Islet precursor cell (in vitro differentiated cells): ENCODE results near the gene METTL25B.

ENCODE experiments used
- DNase-seq: peaks from one replicate; pipeline ENCODE4 v3.0.0-alpha.2; 2018

Gene METTL25B

DNA sequence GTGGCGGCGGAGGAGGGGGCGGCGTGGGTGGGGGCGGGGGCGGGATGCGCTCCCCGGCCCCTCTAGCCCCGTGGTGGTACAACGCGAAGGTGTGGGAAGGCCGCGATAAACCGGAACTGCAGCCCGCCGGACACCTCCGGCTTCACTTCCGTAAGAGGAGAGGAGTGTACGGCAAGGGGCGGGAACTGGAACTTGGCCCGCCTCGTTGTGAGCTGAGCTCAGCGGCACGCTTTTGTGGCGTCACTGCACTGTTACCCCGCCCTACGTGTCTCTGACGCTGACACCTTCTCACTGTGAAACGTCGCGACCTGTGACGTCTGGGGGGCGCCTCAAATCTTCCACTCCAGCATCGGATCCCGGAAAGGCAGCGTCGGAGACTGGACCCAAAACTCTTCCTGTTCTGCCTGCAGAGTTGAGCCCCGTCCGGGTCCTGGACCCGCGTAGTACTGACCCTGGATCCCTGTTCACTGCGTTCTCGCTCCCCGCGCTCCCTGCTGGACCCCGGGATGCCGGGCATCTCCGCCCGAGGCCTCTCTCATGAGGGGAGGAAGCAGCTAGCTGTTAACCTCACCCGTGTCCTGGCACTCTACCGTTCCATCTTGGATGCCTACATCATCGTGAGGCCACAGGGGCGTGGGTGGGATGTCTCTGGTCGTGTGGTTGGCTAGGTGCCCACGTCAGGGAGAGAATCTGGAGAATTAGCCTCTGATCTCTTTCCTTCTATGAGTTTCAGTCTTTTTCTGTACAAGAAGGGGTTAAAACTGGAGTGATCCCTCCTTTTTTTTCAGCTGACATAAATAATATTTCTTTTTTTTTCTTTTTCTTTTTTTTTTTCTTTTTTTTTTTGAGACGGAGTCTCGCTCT is 562 bp downstream of the METTL25B start, which contains the start of gene ISG20L2:
Gene ISG20L2 (minus strand): TSS at position 168 of the 864 bp plus-strand sequence. CDS start 1,114 bp downstream, outside the sequence.
- peak; percentile 97 for DNase-seq

DNA sequence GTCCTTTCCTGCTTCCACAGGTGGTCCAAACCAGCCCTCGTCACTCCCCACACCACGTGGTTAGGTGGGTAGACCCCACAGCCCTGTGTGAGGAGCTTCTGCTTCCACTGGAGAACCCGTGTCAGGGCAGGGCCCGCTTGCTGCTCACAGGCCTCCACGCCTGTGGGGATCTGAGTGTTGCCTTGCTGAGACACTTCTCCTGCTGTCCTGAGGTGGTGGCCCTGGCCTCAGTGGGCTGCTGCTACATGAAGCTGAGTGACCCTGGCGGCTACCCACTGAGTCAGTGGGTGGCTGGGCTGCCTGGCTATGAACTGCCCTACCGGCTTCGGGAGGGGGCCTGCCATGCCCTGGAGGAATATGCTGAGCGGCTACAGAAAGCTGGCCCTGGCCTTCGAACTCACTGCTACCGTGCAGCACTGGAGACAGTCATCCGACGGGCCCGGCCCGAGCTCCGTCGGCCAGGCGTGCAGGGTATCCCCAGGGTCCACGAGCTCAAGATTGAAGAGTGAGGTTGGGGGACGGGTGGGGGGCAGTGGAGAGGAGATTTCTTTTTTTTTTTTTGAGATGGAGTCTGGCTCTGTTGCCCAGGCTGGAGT is 5.8 kb downstream of the METTL25B start:
- DNase-seq, result no peak

DNA sequence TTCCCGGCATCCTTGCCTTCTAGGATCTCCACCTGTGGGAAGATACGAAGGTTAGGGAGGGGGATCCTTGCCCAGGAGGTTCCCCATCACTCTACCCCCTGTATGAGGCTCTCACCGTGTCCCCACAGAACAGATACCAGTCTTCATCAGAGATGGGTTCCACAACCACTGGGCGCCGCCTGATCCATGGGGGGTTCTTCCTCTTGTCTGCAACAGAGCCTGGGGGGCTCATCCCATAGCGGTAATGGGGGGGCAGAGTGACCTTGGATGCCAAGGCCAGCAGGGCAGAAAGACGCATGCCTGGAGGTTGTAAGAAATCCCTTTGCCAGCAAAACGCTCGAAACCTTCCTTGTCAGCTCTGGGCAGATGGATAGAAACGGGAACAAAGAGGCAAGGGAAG is 10.1 kb downstream of the METTL25B start:
- no peak for DNase-seq

DNA sequence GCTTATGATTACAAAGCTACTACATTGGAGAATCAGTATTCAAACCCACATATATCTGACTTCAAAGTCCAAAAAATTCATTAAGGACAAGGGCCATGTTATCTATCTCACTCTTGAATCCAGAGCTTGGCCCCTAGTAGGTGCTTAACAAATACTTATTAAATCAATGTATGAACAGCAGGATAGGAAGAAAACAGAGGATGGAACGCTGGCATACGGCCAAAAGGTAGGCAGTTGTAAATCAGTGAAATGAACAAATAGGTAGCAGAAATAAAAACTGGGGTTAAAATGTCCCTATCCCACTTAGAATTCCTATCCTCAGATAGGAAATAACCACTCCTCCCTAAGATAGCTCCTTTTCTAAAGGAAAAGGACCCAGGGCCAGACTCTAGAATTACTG is 10.6 kb downstream of the METTL25B start:
- no peak for DNase-seq

DNA sequence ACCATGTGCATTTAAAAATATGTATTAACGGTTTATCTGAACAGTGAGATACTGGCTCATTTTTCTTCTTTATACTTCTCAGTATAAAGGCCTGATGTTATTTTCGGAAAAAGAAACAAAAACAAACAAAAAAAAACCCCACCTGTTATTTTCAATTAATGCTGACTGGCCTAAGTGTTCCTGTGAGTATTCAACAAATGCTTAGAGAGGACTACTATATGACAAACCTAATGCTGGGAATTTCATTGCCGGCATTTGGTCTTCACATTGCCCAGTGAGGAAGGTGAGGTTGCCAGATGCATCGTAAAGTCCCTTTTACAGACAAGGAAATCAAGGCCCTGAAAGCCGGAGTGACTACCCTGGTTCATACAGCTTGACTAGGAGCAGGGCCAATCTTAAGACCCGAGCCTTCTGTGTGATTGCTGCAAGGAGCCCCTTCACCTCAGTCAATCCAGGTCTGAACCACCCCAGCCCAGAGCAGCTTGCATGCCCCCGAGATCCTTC is 12.0 kb downstream of the METTL25B start:
- DNase-seq, result no peak

DNA sequence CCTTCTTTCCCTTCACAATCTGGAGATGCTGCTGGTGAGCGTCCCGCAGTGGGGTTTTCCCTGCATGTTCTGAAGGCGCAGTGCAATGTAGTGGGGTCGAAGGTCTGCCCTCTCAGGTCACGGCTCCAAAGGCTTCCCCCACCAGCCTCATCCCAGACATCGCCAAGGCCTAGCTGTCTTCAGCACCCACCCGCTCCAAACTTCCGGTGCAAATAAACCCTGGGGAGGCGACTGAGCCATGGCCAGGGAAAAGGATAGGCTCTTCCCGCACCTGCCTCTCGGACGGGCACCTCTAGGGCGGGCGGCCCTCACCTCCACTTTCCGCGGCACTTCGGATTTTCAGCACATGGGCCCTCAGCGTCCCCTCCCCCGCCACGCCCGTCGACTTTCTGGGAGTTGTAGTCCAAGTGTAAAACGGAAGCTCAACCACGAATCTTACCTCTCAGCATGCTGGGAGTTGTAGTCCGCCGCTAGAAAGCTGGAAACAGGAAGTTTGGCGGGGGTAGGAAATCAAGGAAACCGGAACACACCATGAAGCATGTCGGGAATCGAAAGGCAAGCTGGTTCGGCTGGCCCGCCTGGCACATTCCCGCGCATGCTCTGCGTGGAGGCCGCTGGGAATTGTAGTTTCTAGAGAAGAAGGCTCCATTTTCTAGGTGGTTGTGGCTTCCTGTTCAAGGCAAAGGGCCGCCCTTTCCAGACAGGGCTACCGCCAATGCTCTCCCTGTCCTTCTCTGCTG is 12.6 kb downstream of the METTL25B start, which contains the start of gene MRPL24:
Gene MRPL24 (minus strand): TSS at position 348 of the 740 bp plus-strand sequence. CDS start 2,384 bp downstream, outside the sequence.
- peak; percentile 100 for DNase-seq

DNA sequence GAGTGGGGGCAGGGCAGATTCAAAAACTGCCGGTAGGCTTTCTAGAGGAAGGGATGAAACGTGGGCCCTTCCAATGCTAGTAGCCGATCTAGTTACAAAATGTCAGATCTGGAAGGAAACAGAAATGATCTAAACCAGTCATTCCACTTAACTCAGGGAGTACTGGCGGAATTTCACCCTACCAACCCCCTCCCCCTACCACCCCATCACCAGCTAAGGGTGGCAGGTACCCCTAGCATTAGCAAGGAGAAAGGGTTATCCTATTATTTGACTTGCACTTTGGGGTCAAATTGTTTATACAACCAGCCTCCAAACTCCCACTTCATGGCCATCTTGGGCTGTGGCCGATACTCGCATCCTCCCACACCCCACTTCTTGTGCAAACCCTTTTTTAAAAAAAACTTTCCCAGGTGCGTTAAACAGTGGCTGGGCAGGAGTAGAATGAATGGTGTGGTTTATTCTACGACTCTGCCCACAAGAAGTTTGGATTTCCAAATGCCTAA is 13.3 kb downstream of the METTL25B start:
- no peak for DNase-seq

DNA sequence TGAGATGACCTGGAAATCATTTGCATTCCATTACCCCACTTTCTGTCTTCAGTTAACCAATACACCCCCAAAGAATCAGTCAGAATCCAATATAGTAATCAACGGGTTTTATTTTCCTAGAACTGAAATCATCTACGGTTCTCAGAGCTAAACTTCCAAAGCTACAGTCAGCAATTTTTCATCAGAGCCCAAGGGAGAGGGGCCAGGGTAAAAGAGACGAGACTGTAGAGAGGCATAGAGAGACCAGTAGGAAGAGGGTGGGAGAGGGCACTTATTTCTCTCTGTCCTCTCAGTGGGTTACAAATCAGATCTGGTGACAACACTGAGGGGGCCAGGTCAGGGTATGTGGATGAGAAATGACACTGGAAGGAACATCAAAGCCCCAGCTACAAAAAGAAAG is 13.7 kb downstream of the METTL25B start:
- DNase-seq, result no peak

DNA sequence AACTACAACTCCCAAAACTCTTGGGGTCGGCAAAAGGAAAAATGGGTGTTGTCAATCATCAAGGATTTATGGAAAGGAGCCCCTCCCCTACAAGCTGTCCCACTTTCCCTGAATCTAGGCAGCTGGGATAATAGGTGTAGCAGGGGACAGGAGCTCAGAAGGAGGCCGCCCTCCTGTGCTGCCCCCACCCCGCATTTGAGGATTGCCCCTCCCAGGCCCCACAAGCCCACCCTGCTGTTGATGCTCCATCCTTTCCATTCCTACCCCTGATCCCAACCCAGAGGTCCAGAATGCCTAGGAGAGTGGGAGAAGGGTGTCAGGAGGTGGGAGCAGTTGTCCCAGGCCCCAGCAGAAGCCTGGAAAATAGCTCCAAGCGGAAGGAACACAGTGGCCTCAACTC is 14.5 kb downstream of the METTL25B start:
- DNase-seq, result no peak

DNA sequence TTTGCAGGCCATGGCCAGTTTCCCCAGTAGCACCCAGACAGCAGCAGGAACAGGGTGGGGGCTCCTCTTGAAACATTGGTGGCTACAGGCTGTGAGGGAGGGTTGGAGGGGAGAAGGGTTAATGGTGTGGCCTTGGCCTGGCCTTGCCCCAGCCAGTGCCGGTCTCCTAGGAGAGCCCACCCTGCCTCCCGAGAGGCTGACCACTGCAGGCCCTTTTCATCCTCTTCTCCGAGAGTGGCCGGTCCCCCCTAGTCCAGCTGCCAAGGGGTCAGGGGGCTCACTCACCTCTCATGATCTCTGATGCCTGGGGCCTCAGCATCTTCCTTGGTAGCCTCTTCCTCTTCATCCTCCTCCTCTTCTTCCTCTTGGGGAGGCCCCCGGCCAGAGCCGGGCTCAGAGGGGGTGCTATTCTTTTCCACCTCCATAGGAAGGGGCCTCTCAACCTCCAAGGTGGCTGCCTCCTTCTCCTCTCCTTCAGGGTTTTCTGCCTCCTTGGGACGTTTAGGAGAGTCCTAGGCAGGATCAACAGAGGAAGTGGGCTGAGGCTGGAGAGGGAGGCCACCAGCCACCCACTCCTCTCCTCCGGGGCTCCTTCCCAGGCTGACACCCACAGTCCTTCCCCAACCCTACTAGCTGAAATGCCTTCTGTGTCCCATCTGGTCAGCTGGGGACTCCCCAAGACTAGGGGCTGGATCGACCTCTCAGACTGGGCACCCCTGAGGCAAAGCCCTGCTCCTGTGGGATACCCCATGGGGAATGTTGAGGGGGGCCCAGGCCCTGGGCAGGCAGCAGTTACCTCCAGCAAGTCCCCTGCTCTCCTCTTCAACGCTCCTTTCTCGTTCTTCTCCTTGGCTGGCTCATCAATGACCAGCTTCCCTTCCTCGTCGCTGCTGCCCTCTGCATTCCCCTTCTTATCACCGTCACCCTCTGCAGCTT is 15.4 kb downstream of the METTL25B start:
- DNase-seq, result no peak

DNA sequence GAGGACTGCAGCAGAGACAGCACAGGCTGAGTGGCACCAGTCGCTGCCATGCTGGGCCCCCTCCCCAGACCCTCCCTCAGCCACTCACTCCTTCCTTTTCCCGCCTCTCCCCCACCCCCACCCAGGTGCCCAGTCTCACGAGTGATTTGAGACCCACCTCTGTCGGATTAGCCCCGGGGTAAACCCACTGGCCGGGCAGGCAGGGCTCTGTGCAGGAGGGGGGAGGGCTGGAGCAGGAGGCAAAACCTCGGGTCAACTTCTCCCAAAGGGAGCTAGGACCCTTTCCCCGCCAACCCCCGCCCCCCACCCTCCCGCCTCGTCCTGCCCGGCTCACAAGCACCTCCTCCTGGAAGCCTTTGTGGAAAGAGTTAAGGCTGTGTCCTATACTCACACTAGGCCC is 16.1 kb downstream of the METTL25B start:
- DNase-seq, result no peak

DNA sequence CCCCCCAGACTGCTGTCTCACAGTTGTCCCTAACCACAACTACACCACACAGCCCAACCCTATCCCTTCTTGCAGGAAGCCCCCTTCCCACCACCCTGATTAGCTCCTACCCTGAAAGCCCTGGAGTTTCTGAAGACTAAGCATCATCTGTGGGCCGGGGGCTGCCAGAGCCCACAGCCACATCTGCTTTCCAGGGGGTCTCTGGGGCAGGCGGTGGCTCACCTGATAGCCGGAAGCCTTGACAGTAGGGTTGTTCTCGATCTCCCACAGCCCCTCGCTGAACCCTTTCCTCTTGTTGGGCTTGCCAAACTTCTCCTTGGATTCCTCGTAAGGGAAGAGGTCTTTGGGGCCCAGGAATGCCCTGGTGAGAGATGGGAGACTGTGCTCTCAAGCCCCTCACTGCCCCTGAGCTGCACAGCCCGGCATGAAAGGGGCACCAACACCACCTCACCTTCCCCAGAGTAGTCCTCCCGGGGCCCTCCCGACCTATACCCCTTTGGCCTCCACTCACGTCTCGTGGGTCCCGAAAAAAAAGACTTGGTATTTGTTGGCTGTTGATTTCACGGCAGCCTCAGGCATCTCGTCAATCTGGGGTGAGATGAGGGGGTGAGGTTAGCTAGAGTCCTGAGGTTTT is 16.6 kb downstream of the METTL25B start:
- no peak for DNase-seq

DNA sequence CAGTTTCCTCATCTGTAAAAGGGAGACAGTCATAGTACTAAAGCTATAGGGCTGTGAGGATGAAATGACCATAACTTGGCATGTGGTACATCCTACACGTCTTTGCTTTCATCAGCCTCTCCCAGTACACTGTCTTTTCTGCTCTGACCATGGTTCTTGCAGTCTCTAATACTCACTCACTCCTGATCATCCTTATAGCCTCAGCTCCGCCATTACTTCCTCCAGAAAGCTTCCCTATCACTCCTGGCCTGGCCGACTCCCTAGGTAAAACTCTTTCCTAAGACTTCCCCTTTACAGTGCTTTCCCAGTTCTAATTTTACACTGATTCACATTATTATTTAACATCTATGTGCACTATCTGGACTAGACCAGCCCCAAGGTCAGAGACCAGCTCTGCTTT is 17.6 kb downstream of the METTL25B start:
- no peak for DNase-seq

DNA sequence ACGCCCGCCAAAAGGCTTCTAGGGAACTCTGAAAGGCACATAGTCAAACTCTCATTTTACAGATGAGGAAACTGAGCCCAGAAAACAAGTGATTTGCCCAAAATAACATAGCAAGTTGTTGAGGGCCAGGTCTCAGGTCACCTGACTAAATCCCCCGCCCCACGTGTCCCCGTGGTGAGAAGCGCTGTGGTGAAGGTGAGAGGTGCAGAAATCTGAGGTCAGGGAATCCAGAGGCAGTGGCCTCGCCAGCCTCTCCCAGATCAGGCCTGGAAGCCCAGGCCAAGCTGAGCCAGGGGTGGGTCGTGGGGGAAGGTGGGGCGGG is 18.1 kb downstream of the METTL25B start:
- DNase-seq, result no peak

DNA sequence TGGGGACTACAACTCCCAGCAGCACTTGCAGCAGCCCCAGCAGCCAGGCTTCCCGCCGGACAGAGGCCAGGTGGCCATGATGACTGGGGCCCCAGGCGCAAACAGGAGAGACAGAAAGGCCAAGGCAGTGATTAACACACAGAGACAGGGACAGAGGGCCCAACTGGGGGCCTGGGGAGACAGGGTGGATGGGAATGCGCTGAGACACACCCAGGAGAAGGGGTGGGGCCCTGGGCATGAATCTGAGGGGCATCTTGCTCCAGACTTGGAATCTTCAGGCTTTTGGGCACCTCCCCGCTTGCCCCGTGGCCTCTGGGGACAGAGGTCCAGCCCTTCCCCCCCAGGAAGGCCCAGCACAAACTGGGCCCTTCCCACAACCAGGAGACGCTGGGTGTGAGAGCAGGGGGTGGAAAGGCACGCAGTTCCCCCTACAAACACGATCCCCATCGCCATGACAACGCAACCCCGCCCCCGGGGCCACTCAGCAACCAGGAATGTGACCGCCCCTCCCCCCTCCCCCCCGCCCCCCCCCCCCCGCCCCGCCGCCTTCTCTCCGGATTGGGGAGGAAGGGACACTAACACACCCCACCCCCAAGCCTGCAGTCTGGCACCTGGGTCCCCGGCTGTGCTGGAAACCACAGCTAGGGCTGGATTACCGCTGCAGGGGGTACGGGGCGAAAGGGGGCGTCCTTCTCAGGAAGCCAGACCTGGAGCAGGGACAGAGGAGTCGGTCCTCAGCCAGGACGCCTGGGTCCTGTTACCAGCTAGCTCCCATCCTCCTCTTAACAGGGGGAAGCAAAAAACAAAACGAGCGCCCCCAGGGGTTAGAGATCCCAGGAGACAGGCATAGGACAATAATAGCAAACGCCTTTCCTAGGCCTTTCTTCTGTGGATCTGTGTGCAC is 18.7 kb downstream of the METTL25B start:
- DNase-seq, result peak; percentile 98

DNA sequence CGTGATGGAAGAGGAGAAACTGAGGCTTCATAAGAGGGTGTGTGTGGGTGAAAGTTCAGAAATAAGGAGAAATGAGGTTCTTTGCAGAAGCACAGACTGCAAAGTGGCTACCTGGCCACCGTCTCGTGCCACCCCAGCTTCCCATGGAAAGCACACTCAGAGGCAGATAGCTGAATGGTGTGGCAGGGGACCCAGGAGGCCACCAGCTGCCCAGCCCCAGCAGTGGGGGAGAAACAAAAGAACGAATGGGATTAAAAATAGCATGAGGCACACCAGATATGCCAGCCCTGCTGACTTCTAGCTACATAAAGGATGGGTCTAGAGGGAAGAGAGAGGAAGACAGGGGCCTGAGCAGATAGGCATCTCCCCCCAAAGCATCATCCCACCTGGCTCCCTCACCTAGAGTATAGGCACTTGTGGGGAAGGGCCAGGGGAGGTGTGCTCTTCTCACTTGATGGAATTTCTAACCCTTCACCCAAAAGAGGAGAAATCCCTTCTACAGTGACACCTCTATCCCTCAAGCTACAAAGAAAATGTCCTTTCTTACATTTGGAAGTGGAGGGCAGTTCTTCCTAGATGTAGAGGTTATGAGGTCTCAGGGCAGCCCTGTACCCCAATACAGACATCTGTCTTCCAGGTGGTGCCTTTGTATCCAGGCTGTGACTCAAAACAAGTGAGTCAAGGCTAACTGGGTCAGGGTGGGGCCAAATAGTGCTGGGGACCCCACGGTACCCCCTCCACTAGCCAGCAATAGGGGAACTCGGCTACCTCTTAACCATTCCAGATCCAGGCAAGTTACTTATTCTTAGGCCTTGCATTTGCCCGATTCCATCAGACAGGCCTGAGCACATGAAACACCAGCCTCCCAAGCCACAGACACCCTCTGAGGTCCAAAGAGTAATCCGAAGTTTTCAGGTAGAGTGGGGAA is 19.7 kb downstream of the METTL25B start:
- no peak for DNase-seq

DNA sequence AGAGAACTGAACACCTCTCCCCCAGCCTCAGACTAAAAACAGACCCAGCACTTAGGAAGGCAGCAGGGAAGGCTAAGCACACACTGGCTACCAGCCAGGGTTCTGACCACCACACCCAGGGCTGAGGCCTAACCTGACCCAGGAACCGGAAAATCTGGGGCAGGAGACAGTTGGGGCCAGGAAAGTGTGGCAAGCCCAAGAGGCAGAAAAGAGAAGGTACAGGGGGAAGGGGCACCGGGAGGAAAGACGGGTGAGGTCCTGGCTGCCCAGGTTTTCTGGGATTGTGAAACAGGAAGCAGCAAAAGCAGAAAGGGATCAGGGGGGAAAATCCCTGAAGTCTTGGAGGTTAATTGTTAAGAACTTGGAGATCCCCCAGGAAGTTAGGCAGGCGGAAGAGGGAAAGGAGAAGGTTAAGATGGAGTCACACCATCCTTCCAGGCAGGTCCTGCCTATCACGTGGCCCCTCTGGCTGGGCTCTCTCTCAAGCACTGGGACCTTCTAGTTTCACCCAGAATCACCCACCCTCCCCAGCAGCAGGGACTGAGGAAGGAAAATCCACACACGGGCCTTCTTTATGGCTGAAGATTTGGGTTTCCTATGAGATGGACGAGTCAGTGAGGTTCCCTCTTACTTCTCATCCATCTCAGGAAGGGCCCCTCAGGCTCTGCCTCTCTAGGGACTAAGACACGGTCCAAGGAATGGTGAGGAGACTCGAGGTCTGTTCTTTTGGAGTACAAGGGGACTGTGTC is 20.6 kb downstream of the METTL25B start:
- no peak for DNase-seq

DNA sequence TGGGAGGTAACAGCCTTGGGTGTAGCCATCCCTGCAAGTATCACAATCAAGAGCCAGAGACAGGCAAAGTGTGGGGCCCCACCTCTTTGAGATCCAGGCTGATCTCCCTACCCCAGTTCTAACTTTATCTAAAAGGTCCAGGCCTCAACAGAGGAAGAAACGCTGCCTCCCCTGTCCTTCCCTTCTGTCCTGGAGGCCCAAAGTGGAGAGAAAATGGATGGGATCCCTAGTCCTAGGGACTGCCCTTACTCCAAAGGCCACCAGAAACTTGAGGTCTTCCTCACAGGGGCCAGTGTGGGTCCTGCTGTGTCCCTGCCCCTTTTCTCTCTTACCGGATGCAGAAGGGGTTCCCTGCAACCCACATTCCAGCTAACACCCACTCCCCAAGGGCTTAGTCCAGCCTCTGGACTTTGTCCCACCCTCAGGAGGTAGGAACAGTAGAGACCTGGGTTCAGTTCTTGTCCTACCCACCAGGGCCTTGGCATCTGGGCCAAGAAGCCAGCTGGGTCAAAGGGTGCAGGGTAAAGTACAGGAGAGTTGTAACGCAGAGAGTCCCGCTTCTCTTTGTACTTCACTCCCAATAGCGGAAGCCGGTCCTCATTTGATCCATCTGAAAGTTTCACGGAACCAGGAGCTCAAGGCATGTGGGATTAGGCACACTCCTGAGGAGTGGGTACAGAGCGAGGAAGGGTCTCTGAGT is 21.3 kb downstream of the METTL25B start:
- DNase-seq, result no peak
